Stimulated activated CD4-positive, alpha-beta T cell treated with anti-CD3 and anti-CD28 coated beads, Interleukin-4, amount 100 ng/mL, for 4 hours (primary cell): ENCODE data around the gene OR8D2.

Source experiments
- DNase-seq, 2 experiments: peaks; one replicate each; pipeline ENCODE4 v3.0.0-alpha.2; 2020

OR8D2 gene, protein sequence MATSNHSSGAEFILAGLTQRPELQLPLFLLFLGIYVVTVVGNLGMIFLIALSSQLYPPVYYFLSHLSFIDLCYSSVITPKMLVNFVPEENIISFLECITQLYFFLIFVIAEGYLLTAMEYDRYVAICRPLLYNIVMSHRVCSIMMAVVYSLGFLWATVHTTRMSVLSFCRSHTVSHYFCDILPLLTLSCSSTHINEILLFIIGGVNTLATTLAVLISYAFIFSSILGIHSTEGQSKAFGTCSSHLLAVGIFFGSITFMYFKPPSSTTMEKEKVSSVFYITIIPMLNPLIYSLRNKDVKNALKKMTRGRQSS

DNA sequence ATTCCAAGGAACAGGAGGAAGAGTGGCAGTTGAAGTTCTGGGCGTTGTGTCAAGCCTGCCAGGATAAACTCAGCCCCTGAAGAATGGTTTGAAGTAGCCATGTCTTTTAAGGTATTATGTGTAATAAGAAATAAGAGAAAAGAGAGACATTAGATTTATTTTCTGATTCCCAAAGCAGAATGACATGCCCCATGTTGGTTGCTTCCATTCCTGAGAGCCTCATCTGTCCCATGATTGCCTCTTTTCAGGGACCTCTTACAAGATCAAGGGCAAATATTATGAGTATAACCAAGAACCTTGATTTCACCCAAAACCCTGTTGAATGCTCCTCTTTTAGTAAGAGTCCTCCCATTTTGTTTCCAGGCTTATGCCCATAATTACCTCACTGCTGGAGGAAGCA, at the start of gene OR8D2:
OR8D2 (minus strand) TSS at position 101 of the 400 bp plus-strand sequence; CDS start at position 101, 0 bp downstream.
- no peak for DNase-seq

DNA sequence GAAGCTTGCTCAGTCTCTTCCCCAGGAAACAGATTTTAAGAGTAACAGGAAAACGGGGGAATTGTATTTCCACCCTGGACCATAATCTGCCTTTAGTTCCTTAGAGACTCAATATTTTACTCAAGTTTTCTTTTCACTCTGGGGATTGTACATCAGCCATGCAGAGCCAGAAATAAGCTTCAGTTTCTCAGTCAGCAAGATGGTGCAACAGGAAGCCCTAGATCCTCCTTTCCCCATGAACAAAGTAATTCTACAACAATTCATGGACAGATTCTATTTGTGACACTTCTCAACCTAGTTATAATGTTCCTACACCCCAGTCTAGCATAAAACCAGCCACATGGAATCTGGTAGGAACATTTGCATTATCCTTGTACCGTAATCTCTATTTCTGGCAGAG, 39.6 kb upstream of the OR8D2 start:
- no peak for DNase-seq

DNA sequence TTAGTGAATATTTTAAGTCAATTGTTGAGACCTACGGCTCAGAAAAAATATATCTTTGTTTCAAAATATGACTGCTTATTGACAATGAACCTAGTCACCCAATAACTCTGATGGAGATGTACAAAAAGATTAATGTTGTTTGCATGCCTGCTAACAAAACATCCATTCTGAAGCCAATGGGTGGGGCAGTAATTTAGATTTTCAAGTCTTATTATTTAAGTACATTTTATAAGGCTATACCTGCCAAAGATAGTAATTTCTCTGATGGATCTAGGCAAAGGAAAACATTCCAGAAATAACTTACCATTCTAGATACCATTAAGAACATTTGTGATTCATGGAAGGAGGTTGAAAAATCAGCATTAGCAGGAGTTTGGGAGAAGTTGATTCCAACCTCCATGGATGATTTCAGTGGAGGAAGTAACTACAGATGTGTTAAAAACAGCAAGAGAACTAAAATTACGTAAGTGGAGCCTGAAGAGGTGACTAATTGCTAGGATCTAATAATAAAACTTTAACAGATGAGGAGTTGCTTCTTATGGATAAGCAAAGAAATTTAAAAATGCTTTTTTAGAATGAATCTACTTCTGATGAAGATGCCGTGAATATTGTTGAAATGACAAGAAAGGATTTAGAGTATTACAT, 26.4 kb upstream of the OR8D2 start:
- DNase-seq, result no peak

DNA sequence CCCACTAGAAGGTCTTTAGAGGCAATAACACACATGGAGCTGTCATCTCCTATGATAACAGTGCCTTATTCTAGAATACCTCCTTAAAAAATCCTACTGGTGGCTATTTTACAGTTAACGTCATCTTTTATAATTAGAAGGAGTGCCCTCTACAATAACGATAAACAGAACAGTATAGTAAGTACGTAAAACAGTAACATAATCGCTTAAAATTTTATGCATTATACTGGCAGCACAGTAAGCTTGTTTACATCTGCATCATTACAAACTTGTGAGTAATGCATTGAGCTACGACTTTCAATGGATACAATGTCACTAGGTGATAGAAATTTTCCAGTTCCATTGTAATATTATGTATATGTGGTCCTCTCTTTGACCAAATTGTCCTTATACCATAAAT, 24.3 kb upstream of the OR8D2 start:
- no peak for DNase-seq

DNA sequence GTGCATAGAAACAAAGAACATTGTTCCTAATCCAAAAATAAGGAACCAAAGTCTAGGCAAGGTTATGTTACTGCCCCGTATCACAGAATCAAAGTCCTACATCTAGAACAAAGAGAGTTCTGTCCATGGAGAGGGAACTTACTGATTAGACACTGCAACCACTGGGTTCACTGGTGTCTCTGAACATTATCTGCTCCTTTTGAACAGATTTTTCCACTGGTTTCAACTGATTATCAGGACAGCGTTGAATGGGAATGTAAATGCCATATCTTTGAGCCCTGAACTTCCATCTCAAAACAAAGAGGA, 20.1 kb upstream of the OR8D2 start:
- no peak for DNase-seq

DNA sequence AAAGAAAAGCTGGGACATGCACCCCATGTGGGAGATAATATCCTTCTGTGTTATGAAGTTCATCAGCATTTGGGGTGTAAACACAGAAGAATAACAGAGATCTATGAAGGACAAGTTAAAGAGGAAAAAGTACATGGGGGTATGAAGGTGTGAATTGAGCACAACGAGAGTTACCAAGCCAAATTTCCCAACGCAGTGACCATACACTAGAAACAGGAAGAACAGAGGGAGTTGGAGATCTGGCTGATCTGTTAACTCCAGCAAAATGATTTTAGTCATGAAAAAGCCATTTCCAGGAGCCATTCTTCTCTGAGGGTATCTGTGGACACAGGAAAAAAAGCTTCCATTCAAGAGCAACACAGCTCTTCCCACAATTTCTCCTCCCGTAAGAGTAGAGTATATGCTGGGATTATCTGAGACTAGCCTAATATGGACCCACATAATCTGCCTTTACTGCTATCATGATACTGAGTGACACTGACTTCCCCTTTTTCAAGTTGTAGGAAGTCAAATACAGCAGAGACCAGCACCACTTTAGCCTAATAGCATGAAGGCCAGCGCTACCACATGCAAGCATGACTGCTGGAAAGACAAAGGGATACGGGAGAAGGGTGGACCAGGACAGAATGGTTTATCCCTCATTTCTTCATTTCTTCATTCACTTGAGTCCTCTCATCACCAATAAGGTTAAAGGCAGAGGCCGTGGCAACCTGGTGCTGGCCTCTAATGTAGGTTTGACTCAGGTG, 19.6 kb upstream of the OR8D2 start:
- DNase-seq, result no peak

DNA sequence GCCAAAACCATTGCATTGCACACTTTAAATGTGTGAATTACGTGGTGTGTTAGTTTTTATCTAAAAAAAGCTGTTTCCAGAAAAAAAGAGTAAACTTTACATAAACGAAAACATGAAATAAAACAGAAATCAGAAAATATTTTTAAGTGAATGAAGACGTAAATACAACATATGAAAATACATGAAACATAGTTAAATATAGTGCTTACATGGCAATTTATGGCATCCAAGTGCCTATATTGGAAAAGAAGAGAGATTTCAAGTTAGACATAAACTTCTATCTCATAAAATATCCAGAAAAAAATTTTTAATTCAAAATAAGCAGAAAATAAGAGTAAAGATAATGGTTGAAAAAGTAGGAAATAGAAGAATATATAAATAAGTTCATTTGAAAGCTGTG, 11.9 kb upstream of the OR8D2 start:
- no peak for DNase-seq

DNA sequence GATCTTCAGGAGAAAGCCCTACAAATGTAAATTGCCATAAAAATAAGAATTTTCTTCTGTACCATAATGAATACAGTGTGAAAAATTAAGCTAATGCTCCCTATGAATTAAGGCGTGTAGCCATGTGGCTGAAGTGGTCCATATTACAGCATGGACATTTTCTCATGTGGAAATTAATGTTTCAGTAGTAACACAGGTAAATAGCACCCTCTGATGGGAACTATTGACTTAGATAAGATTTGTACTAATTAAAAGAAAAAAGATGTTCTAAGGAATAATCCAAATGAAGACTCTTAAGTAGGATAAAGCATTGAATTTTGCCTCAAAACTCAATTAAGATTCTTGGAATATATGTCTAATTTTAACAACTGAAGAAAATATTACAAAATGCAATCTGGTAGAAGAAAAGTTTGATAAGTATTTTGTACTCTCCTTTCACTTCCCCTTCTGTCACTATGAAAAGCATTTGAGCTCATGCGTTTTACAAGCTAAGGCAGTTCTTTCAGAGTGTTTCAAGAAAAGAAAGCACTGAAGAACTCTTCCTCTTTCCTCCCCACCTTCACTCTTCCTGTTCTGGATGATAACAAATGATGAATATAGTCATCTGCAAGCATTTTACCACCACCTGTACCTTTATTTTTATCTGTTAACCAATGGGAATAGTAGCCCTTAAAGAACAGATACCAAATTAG, 9.9 kb upstream of the OR8D2 start:
- no peak for DNase-seq

DNA sequence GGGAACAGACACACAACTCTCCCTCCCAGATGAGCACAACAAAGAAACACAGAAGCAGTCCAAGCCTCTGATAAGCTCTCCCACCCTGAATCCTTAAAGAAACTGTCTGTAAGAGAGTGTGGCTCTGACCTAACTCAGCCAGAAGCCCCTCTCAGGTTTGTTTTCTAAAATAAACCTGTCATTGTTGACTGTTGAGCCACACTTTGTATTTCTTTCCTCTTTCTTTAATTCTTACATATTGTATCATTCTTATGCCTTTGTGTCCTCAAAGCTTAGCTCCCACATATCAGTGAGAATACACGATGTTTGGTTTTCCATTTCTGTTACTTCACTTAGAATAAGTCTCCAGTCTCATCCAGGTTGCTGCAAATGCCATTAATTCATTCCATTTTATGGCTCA, 7.8 kb upstream of the OR8D2 start:
- no peak for DNase-seq

DNA sequence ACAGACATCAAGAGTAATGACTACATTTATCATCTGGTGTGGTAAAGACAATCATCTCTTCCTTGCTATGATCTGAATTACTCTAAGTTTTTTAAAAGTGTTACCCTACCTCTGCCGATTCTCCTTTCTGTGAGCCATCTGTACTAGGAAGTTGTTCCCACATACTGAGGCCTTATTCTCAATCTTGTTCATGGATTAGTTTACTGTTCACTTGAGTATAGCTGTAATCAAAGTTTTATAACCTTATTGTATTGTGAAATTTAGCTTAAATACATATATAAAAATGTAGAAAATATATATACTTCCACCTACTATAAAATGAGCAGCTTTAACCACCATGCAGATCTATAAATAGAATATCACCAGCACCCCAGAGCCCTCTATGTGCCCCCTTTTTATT, 2.4 kb upstream of the OR8D2 start:
- no peak for DNase-seq

DNA sequence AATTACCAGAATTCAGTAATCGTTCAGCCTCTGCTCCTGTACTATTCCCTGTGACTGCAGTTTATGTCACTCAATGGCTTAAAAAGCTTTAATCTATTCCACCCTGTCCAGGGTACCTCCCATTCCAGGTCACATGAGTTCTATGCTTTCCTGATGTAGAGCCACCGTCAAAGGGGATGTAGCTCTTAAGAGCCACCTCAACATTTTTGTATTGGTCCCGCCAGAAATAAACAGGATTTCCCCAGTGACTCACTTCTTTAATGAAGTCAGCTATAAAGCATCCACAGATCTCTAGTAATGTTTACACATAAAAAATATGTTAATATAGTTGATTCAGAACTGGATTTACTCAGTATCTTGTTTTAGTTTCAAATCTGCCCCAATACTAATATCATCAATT, 4.9 kb downstream of the OR8D2 start:
- DNase-seq, result no peak

DNA sequence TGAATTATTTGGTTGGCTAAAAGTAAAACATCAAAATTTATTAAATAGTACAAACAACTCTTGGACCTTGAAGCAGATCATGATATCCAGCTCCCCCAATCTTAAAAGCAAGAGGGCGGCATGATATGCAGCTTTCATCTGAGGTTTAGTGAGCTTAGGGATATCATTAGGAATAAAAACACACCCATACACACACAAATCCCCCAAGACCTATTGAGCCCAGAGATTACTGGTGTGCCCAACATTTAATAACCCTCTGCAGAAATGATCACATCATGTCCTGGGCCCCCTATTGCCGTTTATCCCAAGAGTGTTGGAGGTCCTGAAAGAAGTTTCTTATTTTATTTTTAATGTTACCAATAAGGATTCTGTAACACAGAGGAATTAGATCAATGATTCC, 6.1 kb downstream of the OR8D2 start, which contains the start of gene OR8D1:
OR8D1 (minus strand) TSS at position 101 of the 400 bp plus-strand sequence. CDS start 3,183 bp downstream, outside the sequence.
- DNase-seq, result no peak

DNA sequence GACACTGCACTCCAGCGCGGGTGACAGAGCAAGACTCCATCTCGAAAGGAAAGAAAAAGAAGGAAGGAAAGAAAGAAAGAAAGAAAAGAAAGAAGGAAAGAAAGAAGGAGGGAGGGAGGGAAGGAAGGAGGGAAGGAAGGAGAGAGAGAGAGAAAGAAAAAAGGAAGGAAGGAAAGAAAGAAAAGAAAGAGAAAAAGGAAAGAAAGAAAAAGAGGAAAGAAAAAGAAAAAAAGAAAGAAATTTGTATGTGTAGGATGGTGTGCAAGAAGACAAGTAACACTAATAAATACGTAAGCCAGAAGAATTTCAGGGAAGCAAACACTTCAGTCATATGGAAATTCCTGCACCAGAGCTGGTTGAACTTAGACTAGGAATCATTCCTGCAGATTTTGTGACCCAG, 6.9 kb downstream of the OR8D2 start:
- no peak for DNase-seq

DNA sequence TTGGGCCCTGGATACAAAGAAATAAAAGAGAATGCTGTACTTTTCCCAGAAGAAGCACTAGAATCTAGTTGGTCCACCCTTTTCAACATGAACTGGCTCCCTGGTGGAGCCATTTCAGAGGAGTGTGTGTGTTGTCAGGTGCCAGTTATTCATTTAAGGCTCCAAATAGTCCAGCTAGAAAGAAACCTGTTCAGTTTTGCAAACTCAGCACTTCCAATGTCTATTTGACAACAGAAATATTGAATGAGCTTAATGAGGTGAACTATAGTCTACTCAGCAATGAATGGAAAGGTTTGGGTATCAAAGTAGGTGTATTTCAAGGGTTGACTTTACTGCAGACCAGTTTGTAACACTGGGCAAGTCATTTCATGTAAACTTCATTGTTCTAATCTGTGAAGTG, 8.3 kb downstream of the OR8D2 start:
- DNase-seq, result no peak

DNA sequence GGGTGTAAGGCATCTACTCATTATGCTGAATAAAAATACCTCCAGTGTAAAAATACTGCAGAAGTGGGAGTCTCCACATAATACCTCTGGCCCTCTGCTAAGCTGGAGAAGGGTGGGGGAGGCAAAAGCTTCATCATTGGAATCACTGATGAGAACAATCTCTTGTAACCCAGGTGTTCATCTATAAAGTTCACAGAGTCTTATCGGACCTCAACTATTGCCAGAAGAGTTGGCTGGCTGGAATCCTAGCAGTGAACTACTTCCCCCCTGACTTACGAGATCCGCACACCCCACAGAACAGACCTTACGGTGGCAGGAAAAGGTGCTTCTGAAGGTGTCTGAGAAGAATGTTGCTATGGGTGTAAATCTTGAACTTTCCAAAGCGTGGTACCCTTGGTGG, 8.7 kb downstream of the OR8D2 start:
- DNase-seq, result no peak

DNA sequence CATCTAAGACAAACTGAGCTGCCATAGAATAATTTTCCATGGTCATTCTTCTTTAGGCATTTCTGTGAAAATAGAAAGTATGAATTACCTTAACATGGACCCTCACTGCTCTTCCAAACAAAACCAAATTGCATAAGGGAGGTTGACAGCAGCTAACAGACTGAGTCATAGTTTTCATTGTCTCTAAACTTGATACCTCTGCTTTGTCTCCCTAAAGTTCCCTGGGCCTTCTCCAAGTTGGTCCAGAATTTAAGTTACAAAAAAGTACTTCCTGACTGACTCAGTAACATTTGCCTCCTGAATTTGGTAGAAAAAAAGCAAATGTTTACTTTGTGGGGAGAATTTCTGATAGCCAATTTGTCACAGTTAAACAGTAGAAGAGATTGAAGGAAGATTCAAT, 9.3 kb downstream of the OR8D2 start:
- no peak for DNase-seq

DNA sequence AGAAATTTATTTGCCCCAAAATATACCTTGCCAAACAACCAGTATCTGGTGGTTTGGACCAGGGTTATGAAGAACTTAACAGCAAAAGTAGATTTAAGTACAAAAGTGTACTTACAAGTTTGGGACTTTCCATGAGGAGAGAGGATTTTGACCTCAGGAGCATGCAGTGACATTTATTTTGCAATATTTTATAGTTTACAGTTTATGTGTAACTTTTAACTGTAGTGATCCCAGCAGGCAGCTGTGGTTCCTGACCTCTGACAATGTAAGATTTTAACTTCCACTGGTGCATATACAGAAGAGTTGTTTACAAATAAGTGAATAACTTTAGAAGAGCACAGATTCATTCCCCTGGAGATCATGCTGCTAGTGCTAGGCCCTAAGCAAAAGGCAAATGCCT, 12.9 kb downstream of the OR8D2 start:
- DNase-seq, result no peak

DNA sequence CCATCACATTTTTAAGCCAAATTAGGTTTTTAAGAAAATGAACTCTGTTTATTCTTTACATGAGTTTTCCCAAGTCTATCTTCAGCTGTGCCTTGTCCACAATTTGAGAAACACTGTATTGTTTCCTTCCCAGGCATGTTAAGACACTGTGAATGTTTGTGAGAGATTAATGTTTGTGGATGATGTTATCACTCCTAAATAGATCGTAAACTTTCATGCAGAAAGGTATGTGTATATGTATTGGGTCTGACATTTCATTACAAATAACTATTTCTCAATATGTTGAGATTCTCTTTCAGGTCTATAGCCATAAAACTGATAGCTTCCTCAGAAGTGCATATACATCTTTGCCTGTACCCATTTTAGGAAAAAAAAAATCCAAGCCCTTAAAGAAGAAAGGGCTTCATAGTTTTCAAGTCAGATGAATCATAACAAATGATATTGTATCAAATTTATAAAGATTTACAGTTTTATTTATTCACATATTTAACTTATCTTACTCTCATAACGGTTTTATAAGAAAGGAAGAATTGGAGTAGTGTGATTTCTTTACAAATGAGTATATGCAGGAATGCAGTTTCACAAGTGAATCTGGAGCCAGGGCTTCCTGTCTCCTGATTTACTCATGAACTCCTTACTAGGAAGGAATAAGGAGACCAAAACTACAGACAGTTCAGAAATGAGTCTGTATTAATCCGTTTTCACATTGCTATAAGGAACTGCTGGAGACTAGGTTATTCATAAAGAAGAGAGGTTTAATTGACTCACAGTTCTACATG, 17.5 kb downstream of the OR8D2 start:
- DNase-seq, result no peak

DNA sequence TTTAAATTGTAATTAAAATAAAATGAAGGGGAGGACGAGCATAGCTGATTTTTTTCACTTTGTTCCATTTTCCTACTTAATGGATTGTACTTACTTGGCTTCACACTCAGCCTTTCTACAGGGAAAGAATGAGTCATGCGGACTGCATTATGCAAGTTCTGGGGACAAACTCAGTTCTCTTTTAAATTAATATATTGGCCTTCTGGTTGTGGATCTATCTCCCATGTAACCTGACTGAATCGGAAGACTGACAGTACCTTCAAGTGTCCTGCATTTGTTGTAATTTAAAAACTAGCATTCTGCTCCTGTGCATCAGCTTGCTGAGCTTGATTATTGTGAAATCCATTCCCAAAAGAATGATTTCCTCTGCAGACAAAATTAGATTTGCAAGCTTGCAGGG, 18.4 kb downstream of the OR8D2 start:
- DNase-seq, result no peak

DNA sequence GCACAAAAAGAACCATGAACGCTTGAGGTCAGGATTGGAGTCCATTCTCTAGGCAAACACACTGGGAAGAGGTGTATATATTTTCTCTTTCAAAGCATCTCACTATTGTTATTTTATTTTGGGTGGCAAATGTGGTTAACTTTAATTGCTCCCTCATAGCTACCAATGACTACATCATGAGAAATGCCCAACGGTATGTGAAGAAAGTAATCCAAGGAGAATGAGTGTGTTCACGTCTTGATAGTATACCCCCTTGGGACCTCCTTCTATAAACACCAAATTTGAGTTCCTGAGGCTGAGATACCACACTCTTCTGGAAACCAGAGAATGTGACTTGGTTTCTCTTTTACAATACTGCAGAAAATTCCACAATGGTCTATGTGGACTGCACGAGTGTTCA, 22.1 kb downstream of the OR8D2 start:
- no peak for DNase-seq

DNA sequence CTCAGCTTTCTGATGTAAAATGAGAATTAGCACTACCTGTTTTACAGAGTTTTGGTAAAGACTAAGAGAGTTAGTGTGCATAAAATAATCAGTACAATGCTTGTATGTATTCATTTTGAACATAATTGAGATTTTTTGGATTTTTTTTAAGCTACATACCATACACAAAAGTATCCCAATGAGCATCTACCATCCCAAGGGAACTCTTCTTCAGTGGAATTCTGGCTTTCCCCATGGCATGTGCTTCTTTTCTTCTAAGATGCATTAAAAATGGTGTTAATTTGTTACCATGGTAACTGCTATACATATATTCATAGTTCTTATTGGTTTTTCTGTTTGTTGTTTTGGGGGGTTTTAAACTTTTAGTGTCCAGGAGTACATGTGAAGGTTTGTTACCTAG, 24.0 kb downstream of the OR8D2 start:
- no peak for DNase-seq

DNA sequence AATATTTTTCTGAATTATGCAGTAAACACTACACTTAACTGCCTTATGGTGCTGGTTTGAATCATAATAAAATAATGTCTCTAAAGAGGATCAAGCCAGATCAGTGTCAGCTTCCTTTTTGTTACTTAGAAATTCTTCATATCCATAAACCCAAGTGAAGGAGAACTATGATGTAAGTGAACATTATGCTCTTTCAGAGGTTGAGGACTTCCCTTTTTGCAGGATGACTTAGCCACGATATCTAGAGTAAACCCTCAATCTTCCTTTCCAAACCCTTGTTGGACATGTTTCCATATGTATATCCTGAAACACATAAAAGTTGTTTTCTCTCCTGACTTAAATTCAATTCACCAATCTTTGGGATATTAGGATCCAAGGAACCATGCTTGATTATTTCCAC, 25.3 kb downstream of the OR8D2 start:
- no peak for DNase-seq
